Stimulated activated CD4-positive, alpha-beta T cell treated with anti-CD3 and anti-CD28 coated beads, Interleukin-12 subunit alpha, Interleukin-12 subunit beta, amount 100 ng/mL, for 48 hours (primary cell): ENCODE results near the gene FLT3.

Experiments used
- DNase-seq, 3 donors: peaks; one replicate each; pipeline ENCODE4 v3.0.0-alpha.2; 2020; ENCODE audit warnings: low read depth in 2 of 3, low spot score in 1 of 3

FLT3 gene

DNA sequence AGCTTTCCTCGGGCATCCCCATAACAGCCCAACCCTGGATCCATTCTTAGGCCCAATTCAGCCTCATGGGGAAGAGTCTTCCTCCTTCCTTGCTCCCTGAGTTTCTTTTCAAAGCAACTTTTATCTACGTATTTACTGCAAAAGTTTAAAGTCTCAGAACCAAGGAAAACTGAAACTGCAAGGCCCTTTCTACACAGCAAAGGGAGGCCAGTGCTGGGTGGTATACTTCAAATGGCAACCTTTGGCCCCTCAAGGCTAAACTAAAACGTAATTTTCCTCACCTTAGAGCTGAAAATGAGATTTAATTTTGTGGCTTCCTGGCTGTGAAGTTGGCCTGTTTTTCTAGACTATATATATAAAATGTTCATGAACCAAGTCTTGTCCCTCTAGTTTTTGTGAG is 136.9 kb downstream of the FLT3 start:
- no peak for DNase-seq

DNA sequence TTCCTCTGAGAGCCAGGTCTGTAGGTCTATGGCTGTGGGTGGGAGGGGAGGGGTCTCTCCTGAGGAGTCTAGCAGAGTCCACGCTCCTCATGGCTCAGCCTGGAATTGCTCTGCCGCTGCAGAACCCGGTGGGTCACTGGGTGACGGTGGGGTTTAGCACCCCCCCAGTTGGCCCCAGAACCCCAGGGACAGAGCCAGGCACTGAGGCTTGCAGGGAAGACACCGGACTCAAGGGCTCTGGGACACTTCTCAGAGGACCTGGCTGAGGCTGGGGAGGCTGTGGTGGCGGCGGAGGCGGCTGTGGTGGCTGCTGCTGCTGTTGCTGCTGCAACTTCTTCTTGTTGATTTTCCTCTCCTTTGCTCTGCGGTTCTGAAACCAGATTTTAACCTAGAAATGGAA is 137.4 kb downstream of the FLT3 start:
- DNase-seq = no peak

DNA sequence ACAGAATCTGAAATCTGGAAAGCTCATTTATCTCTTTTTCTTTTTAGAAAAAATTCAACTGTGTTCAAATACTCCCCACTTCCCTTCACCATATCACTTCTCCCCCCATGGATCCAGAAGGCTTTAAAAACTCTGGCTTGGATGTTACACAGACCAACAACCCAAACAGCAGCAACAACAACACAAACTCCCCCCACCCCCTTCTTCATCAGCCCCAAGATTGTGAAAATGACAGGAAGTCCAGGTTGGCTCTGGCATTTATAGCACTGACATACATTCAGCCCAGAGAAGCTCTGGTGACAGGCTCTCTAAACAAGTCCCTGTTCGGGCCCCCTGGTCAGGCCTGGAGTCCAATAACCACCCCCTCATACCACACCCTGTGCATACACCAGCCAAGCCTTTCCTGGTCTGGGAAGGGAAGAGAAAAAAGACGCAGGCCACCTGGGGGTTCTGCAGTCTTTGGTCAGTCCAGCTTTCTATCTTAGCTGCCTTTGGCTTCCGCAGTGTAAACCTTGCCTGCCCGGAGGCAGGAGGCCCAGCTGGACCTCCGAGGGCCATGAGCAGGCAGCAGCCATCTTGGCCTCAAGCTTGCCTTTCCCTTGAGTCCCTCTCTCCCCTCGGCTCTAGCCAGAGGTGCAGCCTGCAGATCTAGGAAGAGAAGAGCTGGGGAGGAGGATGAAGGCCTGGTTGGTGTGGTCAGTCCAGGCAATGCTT is 138.1 kb downstream of the FLT3 start:
- no peak for DNase-seq

- DNase-seq = no peak
These were observed 138.9 kb downstream of the FLT3 start for GRCh38 chr13:27961227-27962085.

- peak in 1 of 3 donors; percentile 27 for DNase-seq
These were observed 139.8 kb downstream of the FLT3 start for GRCh38 chr13:27960362-27961226.

- no peak for DNase-seq
These were observed 140.4 kb downstream of the FLT3 start for GRCh38 chr13:27959976-27960361.

GRCh38 chr13:27956576-27957300 is 143.6 kb downstream of the FLT3 start:
- DNase-seq = no peak

DNA sequence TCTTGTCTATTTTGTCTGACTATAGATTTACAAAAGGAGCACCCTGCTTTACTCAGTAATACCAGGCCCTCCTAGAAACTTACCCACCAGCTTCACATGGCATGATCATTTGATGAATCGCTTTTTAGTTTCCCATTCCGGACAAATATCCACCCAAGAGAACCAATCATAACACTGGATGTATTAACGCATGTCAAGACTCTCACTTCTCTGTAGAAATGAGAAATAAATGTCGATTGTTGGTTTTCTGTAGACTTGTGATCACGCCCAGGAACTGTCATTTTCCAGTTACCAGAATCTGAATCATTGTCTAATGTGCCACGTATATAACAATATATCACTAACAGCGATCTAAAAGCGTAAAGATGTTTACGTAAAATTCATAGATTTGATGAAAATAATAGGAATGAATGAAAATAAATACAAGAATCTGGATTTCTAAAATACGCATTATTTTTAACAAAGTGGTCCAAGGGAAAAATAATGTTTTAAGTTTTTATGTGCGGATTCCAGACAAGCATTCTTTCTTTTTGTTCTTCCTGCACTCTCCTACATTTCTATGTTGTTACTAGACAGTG is 145.3 kb downstream of the FLT3 start:
- DNase-seq = no peak

DNA sequence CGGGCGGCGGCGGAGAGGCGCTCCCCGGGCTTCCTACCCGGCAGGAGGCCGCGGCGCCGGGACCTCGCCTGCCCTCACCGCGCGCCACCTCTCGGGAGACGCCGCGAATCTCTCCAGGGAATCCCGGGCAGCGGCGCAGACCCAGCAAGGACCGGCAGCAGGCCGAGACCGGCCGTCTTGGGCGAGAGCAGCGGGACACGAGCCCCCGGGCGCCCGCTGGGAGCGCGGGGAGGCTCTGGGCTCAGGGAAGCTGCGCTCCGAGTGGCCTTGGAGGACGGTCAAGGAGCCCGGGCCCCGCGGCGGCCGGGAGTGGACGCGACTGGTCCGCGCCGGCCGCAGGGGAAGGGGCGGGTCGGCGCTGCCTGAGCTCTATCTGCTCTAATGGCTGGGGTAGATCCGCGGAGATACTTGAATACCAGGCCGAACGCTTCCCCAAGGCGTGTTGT is 145.9 kb downstream of the FLT3 start:
- no peak for DNase-seq

GRCh38 chr13:27953676-27954405 is 146.5 kb downstream of the FLT3 start:
- peak; percentile 45 to 70 (median 63) for DNase-seq
